ENCODE data around the gene PRICKLE2. TPM values are rescaled to one million over a fixed set of nuclear protein-coding genes. Genes with fewer than 3 reads are reported as not detected.

The PRICKLE2 gene
- total and polyA plus RNA-seq, 2 donors (not counting 3 experiments of a cell fraction or from before 2014, with no cell fraction given): 3.0 to 7.1 TPM

- Histone ChIP-seq H3K9ac (replicated peaks; ENCODE audit: extremely low read depth, insufficient read depth, low read length) (no peak overlapping the region), H3K4me3 (replicated peaks in 1 of 3; ENCODE audit: insufficient read depth in 1 of 3, low read depth in 1 of 3, low read length in 3 of 3) (no peak overlapping the region), H3K4me2 (ENCODE audit: insufficient read depth, low read length) (no peak overlapping the region), H3K27me3 (ENCODE audit: control insufficient read depth in 2 of 2, insufficient read depth in 2 of 2, low read length in 2 of 2) (no peaks in the 10 kb centered on the region), H3K4me1 (ENCODE audit: control insufficient read depth, extremely low read depth, insufficient read depth, low read length) (peaks cover 16% of the 10 kb centered on the region), H3K27ac (ENCODE audit: insufficient read depth, low read depth, low read length) (no peak overlapping the region), H3K9me3 (replicated peaks; ENCODE audit: control insufficient read depth, insufficient read depth, low read length) (no peaks in the 10 kb centered on the region), H3K9me1 (replicated peaks; ENCODE audit: control insufficient read depth, extremely low read depth, insufficient read depth, low read length) (no peaks in the 10 kb centered on the region), H4K20me1 (replicated peaks; ENCODE audit: control insufficient read depth, extremely low read depth, insufficient read depth, low read length) (no peaks in the 10 kb centered on the region), H3K36me3 (ENCODE audit: control insufficient read depth in 2 of 2, extremely low read depth in 1 of 2, insufficient read depth in 2 of 2, low read length in 2 of 2) (no peaks in the 10 kb centered on the region), H2AFZ (ENCODE audit: low read depth, low read length) (no peak overlapping the region), H3K79me2 (ENCODE audit: control insufficient read depth, insufficient read depth, low read length) (no peaks in the 10 kb centered on the region)
- intact Hi-C loops (cut with micrococcal nuclease) (no loop called here), dilution Hi-C loops (cut with MboI; ENCODE audit: extremely low pct_ligation_motif_present, low sequenced_read_pairs) (no loop called here)
- ChIA-PET POLR2A (no interaction called here), CTCF (interaction anchor here (1.0 to 1.4 kb wide), 3 partner anchors 12 to 18 kb away, joined by 3 to 5 read pairs (median 4); partner anchors contain the start of gene PRICKLE2)
- no peak for TF ChIP-seq EZH2 (IDR thresholded peaks at IDR 0.05; ENCODE audit: borderline replicate concordance, low read depth, low read length, severe bottlenecking)
- TF ChIP-seq GATA2 (IDR thresholded peaks at IDR 0.05; ENCODE audit: insufficient read depth, insufficient read length, low read depth, low read length): no peak
- no peak for TF ChIP-seq CTCF (IDR thresholded peaks at IDR 0.05; ENCODE audit: extremely low read depth in 1 of 2, insufficient read depth in 1 of 2, low read depth in 1 of 2, low read length in 2 of 2)
- no peak for TF ChIP-seq POLR2A (IDR thresholded peaks at IDR 0.05; ENCODE audit: low read depth, low read length)
- FAIRE-seq (no peak), DNase-seq (ENCODE audit: low read depth, low spot score) (no peak)
- BruUV-seq (replicated peaks): no TSS peak
These were observed 17.8 kb downstream of the PRICKLE2 start for GRCh38 chr3:64207289-64208080.
